Measurements from ENCODE around the gene IRAK1. TPM values are rescaled to one million over a fixed set of nuclear protein-coding genes. Genes with fewer than 3 reads are reported as not detected.

The IRAK1 gene
- total and polyA plus RNA-seq, 2 of the 8 experiments (the other 6 are each of a cell fraction or from before 2014, with no cell fraction given), result 26.6 to 41.7 TPM

DNA sequence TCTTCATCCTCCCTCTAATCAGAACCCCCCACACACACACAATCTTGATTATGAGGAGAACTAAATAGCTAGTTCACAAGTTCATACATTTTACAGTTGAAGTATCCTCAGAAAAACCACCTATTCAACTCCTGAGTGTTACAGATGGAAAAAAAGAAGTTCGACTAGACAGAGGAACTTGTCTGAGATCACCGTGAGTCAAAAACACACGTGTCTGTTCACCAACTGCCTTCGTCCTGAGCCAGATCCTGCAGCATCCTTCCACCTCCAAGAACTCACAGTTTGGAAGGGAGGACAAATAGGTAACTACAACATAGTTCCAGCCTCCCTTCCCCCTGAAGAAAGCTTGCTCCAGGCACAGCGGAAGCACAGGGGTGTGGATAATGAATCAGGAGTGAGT lies 19.0 kb upstream of the IRAK1 start:
- Histone ChIP-seq H3K23ac (ENCODE audit: insufficient read length) (no peak overlapping the region), H3K9ac (replicated peaks in 1 of 4; ENCODE audit: extremely low read depth in 1 of 4, low read depth in 3 of 4, low read length in 3 of 4) (no peak overlapping the region), H3K36me3 (ENCODE audit: control insufficient read depth in 2 of 4, insufficient read depth in 4 of 4, low read length in 3 of 4) (no peaks in the 10 kb centered on the region), H3K27me3 (replicated peaks in 1 of 4; ENCODE audit: control insufficient read depth in 3 of 4, extremely low read depth in 1 of 4, insufficient read depth in 3 of 4, low read length in 3 of 4) (no peaks in the 10 kb centered on the region), H4K91ac (replicated peaks; ENCODE audit: insufficient read length, low read length) (no peak overlapping the region), H3K9me3 (ENCODE audit: insufficient read depth in 2 of 2, low read depth in 1 of 2, low read length in 1 of 2) (no peaks in the 10 kb centered on the region), H3K4me1 (replicated peaks in 1 of 4; ENCODE audit: control insufficient read depth in 3 of 4, insufficient read depth in 4 of 4, low read length in 3 of 4) (peaks cover 2 to 21% (median 14%) of the 10 kb centered on the region in 4 experiments), H3K79me1 (ENCODE audit: low read depth, low read length) (no peaks in the 10 kb centered on the region), H4K5ac (ENCODE audit: insufficient read length, low read depth, low read length) (no peak overlapping the region), H3K4me3 (ENCODE audit: extremely low read depth in 1 of 4, insufficient read depth in 2 of 4, low read depth in 3 of 4, low read length in 4 of 4) (no peak overlapping the region), H2BK12ac (ENCODE audit: low read depth, low read length) (0 out of 2 replicates have a peak overlapping the region, but pooled peaks have one; percentile 23), H2BK20ac (ENCODE audit: low read length) (no peak overlapping the region), H3K14ac (ENCODE audit: insufficient read length) (no peak overlapping the region), H3K18ac (ENCODE audit: extremely low read depth, low read length) (no peak overlapping the region; the same call in 1 of the 2 replicates), H4K20me1 (replicated peaks in 1 of 2; ENCODE audit: control insufficient read depth in 1 of 2, insufficient read depth in 2 of 2, low read length in 2 of 2) (peaks cover 0 to 5% of the 10 kb centered on the region in 2 experiments), H2AFZ (ENCODE audit: low read length) (no peak overlapping the region), H3K79me2 (ENCODE audit: control insufficient read depth in 1 of 2, insufficient read depth in 2 of 2, low read length in 2 of 2) (peaks cover 0 to 45% of the 10 kb centered on the region in 2 experiments; a peak in 3 of 4 replicates), H2BK120ac (replicated peaks; ENCODE audit: low read depth, low read length) (no peak overlapping the region), H2AK5ac (ENCODE audit: low read depth, low read length) (no peak overlapping the region), H2BK5ac (ENCODE audit: low read depth, low read length) (no peak overlapping the region), H2BK15ac (ENCODE audit: low read length) (no peak overlapping the region), H3K56ac (replicated peaks; ENCODE audit: insufficient read length, low read depth, low read length) (no peak overlapping the region), H3K23me2 (ENCODE audit: low read depth, low read length) (no peaks in the 10 kb centered on the region), H4K8ac (ENCODE audit: extremely low read depth, insufficient read depth, low read length) (no peak overlapping the region), H3K4ac (replicated peaks; ENCODE audit: insufficient read length, low read depth, low read length) (no peak overlapping the region), H3K27ac (ENCODE audit: low read depth, low read length) (no peak overlapping the region), H3K4me2 (ENCODE audit: insufficient read depth in 1 of 2, low read depth in 2 of 2, low read length in 2 of 2) (no peak overlapping the region)
- DNase-seq (ENCODE audit: low read depth in 1 of 2, low spot score in 2 of 2) (no peak), FAIRE-seq (no peak)
- CTCF ChIA-PET (ENCODE audit: partially characterized antibody), result interaction anchor here (0.6 kb wide), 1 partner anchor 18 kb away, joined by 3 read pairs; no protein-coding TSS in a partner anchor
- WGBS, 2 experiments (ENCODE audit: extremely low coverage in 1 of 2, insufficient coverage in 1 of 2, insufficient read length in 1 of 2, insufficient replicate concordance in 2 of 2, low coverage in 1 of 2, low lambda C conversion rate in 2 of 2, missing lambda C conversion rate in 1 of 2), result 90% methylated on average over 5 of the region's 5 CpGs; no CpG with 5 or more reads in 1 of the 2 experiments
- POLR2A ChIA-PET (ENCODE audit: partially characterized antibody), result no interaction called here
- TF ChIP-seq BRCA1 (IDR thresholded peaks at IDR 0.05; ENCODE audit: low read depth, low read length), result no peak
- TF ChIP-seq HDAC6 (IDR thresholded peaks at IDR 0.05; ENCODE audit: low read depth, low read length), result no peak
- TF ChIP-seq RFX5 (IDR thresholded peaks at IDR 0.05; ENCODE audit: borderline replicate concordance, low read depth, low read length), result no peak
- no peak for TF ChIP-seq TAF1 (IDR thresholded peaks at IDR 0.05; ENCODE audit: low read depth, low read length)
- TF ChIP-seq POLR2A (IDR thresholded peaks at IDR 0.05; ENCODE audit: control extremely low read depth in 1 of 2, low read depth in 2 of 2, low read length in 2 of 2), result no peak
- no peak for TF ChIP-seq YY1 (IDR thresholded peaks at IDR 0.05; ENCODE audit: low read depth, low read length)
- no peak for TF ChIP-seq BCL11A (IDR thresholded peaks at IDR 0.05; ENCODE audit: low read depth in 2 of 2, low read length in 2 of 2)
- TF ChIP-seq NRF1 (IDR thresholded peaks at IDR 0.05; ENCODE audit: low read depth, low read length), result no peak
- TF ChIP-seq HDAC2 (IDR thresholded peaks at IDR 0.05; ENCODE audit: borderline replicate concordance in 1 of 2, low read depth in 2 of 2, low read length in 2 of 2), result no peak
- no peak for TF ChIP-seq SP4 (IDR thresholded peaks at IDR 0.05; ENCODE audit: low read length)
- TF ChIP-seq KDM1A (IDR thresholded peaks at IDR 0.05; ENCODE audit: borderline replicate concordance, low read length), result no peak
- TF ChIP-seq CBX8 (IDR thresholded peaks at IDR 0.05; ENCODE audit: borderline replicate concordance, low read depth, low read length), result no peak
- no peak for TF ChIP-seq GTF2F1 (IDR thresholded peaks at IDR 0.05; ENCODE audit: borderline replicate concordance, low read depth, low read length)
- no peak for TF ChIP-seq BACH1 (IDR thresholded peaks at IDR 0.05; ENCODE audit: low read length)
